HG02798 (cell line): ENCODE results near the gene KIF26A.

Source experiments
- ATAC-seq: cut with Tn5 transposase; IDR thresholded peaks from one replicate; pipeline ENCODE4 v1.9.1; 2021; ENCODE audit warnings: mild to moderate bottlenecking; ENCODE audit not compliant: unreplicated experiment, poor library complexity

The KIF26A gene

DNA sequence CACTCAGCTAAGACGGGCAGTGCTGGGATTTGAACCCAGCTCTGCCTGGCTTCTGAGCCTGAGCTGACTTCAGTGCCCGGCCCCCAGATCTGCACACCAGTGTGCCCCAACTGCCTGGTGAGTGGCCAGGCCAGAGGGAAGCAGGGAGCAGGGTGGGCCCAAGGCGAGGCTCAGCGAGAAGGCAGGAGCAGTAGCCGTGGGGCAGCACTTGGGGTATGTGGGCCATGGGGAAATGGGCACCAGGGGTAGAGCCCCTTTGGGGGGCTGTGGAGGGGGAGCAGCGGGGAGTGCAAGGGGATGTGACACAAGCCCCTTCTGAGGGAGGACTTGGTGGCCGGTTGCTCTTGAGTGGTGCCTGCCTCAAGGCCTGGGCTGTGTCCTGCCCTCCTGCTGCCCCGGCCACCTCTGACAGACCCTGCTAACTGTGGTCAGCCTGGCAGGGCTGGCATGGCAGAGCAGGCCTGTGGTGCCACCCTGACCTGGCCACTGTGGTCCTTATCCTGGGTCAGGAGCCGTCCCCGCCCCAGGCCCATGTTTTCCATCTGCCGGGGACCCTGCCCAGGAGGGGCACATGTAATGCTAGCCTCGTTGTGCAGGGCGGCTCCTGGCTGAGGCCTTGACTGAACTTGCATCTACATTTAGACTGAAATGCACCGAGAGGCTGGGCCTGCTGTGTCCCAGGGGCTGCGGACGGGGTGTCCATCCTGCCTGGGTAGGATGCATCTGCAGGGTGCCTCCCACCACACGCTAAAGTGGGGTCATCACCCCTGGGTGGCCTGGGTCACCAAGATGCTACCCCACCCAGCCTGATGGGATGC is 90.5 kb downstream of the KIF26A start:
- no peak for ATAC-seq

DNA sequence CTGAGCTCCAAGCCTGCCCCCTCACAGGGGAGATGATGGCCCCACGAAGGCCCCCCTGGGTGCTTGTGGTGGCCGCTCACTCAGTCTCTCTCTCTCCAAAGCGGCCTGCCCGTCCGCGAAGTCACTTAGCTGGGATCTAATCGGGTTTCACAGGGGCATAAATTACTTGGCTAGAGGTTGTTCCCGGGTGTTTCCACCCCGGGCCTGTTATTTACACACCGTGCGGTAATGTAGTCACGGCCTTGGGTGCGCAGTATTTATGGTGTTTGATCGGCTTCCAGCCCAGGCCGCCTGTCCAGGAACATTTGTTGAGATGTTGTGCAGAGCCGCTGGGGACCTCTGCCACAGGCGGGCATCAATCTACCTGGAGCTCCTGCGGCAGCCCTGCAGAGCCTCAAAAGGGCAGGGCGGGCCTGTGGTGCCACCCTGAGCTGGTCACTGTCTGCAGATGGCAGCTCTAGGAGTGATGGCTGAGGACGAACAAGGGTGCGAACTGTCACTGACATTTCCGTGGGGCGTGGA is 91.2 kb downstream of the KIF26A start:
- ATAC-seq: no peak

DNA sequence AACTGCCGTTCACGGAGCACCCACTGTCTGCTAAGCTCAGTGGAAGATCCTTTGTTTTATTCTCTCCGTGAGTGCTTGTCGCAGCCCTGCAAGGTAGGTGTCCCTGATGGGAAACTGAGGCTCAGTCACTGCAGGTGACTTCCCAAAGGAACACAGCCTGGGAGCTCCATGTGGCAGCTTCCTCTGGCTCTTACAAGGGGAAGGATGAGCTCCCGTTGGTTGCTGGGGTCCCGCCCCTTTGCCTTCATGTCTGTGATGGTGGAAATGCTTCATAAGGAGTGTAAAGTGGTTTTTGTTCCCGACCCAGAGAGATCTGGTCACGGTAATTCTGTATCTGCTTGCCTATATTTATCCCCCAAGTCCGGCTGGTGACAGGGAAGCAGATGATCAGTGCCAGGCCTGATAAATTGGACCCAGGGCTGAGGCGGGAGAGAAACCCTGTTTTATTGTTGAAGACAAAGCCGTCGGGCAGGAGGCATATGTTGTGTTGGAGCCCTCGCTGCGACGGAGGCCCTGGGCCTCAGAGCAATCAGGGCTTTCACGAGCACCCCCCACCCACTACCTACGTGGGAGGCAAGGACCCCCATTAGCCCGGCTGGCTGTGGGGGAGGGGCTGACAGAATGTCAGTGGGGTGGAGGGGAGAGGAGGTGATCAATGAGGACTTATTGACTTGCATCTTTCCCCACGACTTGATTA is 91.9 kb downstream of the KIF26A start:
- no peak for ATAC-seq
